Measurements from ENCODE around the gene ARHGEF37.
"Not testable (repeated sequence)": the region's sequence is repeated elsewhere in the genome, so short reads cannot be mapped to it uniquely, and the experiment has no call there.

ARHGEF37 gene

DNA sequence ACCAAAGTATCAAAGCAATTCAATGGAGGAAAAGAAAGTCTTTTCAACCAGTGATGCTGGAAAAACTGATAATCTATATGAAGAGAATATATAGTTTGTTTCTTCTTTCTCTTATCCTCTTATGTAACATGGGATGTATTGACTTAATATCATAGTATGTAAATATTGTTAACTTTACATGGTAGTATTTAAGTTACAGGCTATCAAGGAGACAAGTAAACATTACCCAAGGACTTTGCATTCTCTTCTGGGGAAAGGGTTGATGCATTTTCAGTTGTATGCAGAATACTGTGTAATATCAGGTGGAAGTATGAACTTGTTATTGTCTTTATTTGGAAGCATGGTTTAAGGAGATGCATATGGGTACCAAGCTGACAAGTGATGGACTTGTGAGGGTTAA, 9.1 kb upstream of the ARHGEF37 start:
- DNase-seq, result no peak

DNA sequence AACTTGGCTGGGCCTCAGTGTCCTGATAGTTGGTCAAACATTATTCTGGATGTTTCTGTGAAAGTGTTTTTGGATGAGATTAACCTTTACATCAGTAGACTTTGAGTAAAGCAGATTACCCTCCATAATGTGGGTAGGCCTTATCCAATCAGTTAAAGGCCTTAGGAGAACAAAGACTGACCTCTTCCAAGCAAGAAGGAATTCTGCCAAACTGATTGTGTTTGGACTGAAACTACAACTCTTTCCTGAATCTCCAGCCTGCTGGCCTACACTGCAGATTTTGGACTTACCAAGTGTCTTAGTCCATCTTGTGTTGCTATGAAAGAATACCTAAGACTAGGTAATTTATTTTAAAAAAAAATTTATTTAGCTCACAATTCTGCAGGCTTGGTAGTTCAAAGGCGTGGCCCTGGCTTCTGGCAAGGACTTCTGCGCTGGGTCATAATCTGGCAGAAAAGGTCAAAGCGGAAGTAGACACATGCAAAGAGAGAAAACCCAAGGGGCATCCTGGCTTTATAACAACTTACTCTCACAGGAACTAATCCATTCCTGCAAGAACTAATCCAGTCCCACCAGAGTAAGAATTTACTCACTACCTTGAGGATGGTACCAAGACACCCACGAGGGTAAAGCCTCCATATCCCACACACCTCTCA, 8.6 kb upstream of the ARHGEF37 start:
- no peak for DNase-seq

- DNase-seq, result no peak
Observed at GRCh38 chr5:149575131-149575530, 6.2 kb upstream of the ARHGEF37 start.

- peak; percentile 13 for DNase-seq
Observed at GRCh38 chr5:149576021-149576420, 5.3 kb upstream of the ARHGEF37 start.

GRCh38 chr5:149578896-149579295, 2.4 kb upstream of the ARHGEF37 start:
- DNase-seq, result no peak

DNA sequence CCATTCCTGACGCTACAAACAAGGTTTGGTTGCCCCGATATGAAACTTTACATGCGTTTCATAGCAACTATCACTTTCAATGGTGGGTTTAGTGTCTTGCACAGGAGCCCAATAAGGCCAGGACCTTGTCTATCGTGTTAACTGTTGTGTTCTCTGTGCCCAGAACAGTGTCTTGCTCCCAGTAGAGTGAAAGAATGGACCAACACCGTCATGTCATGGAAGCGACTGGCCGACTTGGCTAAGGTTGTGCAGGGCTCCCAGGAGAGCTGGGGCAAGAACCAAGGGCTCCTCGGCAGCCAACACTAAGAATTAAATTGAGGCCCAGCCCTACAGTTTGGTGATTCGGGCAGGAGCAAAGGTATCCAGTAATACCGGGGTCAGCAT, 498 bp upstream of the ARHGEF37 start:
- peak; percentile 6 for DNase-seq

- DNase-seq, result no peak
Observed at GRCh38 chr5:149581931-149582768, 852 bp downstream of the ARHGEF37 start.

- no peak for DNase-seq
Observed at GRCh38 chr5:149583394-149583793, 2.1 kb downstream of the ARHGEF37 start.

GRCh38 chr5:149584121-149584520, 2.8 kb downstream of the ARHGEF37 start:
- no peak for DNase-seq

GRCh38 chr5:149585910-149586309, 4.6 kb downstream of the ARHGEF37 start:
- no peak for DNase-seq

GRCh38 chr5:149586708-149587318, 5.5 kb downstream of the ARHGEF37 start:
- no peak for DNase-seq

DNA sequence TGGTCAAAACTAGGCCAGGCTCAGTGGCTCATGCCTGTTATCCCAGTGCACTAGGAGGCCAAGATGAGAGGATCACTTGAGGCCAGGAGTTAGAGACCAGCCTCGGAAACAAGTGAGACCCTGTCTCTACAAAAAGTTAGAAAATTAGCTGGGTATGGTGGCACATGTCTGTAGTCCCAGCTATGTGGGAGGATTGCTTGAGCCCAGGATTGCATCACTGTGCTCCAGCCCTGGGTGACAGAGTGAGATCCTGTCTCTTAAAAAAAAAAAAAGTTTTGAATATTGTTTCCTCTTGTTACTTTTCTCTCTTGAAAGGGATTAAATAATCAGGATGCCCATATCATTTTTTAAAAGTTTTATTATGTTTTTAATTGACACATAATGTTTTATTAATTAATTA, 7.6 kb downstream of the ARHGEF37 start:
- no peak for DNase-seq

DNA sequence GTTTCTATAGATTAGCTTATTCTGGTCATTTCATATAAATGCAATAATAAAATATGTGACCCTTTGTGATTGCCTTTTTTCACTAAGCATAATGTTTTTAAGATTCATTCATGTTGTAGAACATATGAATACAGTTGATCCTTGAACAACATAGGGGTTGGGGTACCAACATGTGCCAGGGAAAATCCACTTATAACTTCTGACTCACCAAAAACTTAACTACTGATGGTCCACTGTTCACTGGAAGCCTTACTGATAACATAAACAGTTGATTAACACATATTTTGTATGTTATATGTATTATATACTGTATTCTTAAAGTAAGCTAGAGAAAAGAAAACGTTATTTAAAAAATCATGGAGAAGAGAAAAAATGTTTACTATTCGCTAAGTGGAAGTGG, 12.1 kb downstream of the ARHGEF37 start:
- DNase-seq, result no peak

GRCh38 chr5:149594206-149594895, 13.1 kb downstream of the ARHGEF37 start:
- DNase-seq, result no peak

- DNase-seq, result not testable (repeated sequence)
Observed at GRCh38 chr5:149595105-149595504, 13.8 kb downstream of the ARHGEF37 start.

DNA sequence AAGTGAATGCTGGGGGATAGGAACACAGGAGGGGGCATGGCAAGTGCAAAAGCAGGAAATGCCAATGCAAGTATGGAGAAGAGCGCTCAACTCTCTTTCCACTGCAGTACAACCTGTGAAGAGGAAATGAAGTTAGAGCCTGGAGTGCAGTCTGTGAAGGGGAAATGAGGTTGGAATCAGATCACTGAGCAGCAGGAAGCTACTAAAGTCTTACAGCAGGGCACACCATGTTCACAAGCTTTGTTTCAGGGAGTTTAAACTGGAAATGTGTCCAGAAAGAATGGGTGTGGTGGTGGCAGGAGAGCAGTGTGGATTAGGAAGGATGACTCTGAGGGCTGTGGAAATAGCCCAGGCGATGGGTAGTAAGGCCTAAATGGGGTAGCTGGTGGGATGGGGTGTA, 15.4 kb downstream of the ARHGEF37 start:
- no peak for DNase-seq

GRCh38 chr5:149597618-149598017, 16.3 kb downstream of the ARHGEF37 start:
- DNase-seq, result no peak

GRCh38 chr5:149598234-149598633, 16.9 kb downstream of the ARHGEF37 start:
- DNase-seq, result not testable (repeated sequence)

- DNase-seq, result no peak
Observed at GRCh38 chr5:149598966-149599365, 17.7 kb downstream of the ARHGEF37 start.

DNA sequence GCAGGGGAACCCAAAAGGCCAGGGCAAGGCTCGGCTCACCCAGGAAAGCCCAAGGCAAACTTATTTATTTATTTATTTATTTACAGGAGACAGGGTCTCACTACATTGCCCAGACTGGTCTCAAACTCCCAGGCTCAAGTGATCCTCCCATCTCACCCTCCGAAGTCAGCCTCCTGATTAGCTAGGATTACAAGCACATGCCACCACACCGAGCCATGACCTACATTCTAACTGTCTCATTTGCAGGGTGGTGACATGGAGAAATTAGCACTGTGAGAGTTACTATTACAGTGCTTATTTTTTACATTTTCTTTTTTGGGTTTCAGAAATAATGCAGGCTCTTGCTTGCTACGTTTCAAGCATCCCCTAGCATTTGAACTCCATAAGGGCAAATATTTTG, 18.1 kb downstream of the ARHGEF37 start:
- no peak for DNase-seq

- DNase-seq, result no peak
Observed at GRCh38 chr5:149600932-149601331, 19.6 kb downstream of the ARHGEF37 start.

- no peak for DNase-seq
Observed at GRCh38 chr5:149603210-149603609, 21.9 kb downstream of the ARHGEF37 start.

DNA sequence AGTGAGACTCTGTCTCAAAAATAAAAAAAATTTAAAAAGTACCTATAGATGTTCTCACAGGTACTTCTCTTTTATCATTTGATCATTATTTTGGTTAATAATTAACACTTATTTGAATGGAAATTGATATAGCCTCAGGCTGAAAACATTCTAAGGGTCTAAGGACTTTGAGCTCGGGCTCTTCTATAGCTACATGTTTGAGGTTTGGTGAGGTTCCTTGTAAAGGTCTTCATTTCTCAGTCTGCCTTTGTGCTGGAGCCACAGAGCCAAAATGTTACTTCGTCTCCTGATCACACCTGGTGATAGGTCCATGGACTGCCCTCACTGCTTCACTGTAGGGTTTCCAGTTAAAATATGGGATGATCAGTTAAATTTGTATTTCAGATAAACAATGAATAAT, 22.6 kb downstream of the ARHGEF37 start:
- DNase-seq, result no peak
